BJ (cell line): ENCODE data around the gene RECK. TPM values are rescaled to one million over a fixed set of nuclear protein-coding genes. Genes with fewer than 3 reads are reported as not detected.

ENCODE experiments used
- CTCF ChIA-PET: fragments of 350-600 bp; formaldehyde crosslinking; extraction: SDS; loops from one replicate; lab custom pipeline; 2021; ENCODE audit warnings: antibody characterized with exemption, inconsistent platforms; lab: Yijun Ruan, JAX
- POLR2A ChIA-PET: fragments of 300-600 bp; sonication (Branson Sonifier 250); formaldehyde crosslinking; extraction: SDS; loops from one replicate; lab custom pipeline; 2021; ENCODE audit warnings: antibody characterized with exemption; lab: Charles Lee
- DNase-seq: peaks from one replicate; pipeline ENCODE4 v3.0.0-alpha.2; 2011; ENCODE audit warnings: low read depth
- H3K27me3 ChIP-seq: 2 replicates; pipeline ENCODE4 v1.6.0; 2011; ENCODE audit warnings: low read length; ENCODE audit not compliant: control insufficient read depth, insufficient read depth
- H3K36me3 ChIP-seq: 2 replicates; pipeline ENCODE4 v1.5.1; 2011; ENCODE audit warnings: low read length; ENCODE audit not compliant: control insufficient read depth, insufficient read depth
- H3K4me3 ChIP-seq: 2 replicates; pipeline ENCODE4 v1.5.1; 2011; ENCODE audit warnings: low read depth, mild to moderate bottlenecking, control low read depth, low read length
- polyA plus RNA-seq: library from polyadenylated mRNA; depleted of rRNA; stranded (reverse); fragments of >200 nt; gene quantifications from 2 replicates; pipeline ENCODE4 v1.2.3, GENCODE V29; 2011
- TF ChIP-seq, protein P1 (sequence below): IDR thresholded peaks from 2 replicates; pipeline ENCODE4 v1.5.1; 2011; ENCODE audit warnings: low read depth, mild to moderate bottlenecking, control low read depth, inconsistent platforms, low read length, moderate library complexity; ENCODE audit not compliant: insufficient read depth

RECK gene
- polyA plus RNA-seq, 1 experiment, result 59.8 TPM

DNA sequence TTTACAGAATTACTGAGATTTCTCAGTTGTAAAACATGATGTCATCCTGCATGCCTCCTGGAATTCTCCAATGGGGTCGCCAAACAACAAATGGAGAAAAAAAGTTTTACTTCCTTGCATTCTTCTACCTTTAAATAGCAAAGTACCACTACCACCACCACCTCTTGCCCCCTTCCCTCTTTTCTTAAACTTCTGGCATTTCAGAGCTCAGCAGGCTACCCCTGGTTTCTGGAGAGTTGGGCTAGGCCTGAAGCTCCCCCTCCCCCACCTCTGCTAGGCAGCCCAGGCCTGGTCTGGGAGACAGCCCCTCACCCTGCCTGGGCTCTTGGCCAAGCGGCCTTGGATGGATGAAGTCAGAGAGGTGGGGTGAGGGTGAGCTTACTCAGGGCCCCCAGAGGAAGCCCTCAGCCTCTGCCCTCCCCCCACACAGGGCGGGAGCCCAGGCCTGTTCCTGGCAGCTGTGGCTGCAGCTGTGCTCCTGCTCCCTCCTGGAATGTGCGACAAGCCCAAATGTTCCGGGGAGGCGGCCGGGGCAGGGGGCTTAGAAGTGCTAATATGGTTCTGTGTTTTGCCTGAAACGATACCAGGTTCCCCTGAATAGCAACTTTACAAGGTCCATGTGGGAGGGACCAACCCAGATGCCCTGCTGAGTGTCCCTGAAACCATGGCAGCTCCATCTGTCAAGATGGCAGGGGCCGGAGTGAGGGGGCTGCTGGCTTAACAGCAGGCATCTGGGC is 126.5 kb downstream of the RECK start:
- Histone ChIP-seq H3K4me3 (no peak overlapping the region), H3K36me3 (no peaks in the 10 kb centered on the region; the same call in 1 of the 2 replicates), H3K27me3 (no peaks in the 10 kb centered on the region)
- TF ChIP-seq, protein P1, sequence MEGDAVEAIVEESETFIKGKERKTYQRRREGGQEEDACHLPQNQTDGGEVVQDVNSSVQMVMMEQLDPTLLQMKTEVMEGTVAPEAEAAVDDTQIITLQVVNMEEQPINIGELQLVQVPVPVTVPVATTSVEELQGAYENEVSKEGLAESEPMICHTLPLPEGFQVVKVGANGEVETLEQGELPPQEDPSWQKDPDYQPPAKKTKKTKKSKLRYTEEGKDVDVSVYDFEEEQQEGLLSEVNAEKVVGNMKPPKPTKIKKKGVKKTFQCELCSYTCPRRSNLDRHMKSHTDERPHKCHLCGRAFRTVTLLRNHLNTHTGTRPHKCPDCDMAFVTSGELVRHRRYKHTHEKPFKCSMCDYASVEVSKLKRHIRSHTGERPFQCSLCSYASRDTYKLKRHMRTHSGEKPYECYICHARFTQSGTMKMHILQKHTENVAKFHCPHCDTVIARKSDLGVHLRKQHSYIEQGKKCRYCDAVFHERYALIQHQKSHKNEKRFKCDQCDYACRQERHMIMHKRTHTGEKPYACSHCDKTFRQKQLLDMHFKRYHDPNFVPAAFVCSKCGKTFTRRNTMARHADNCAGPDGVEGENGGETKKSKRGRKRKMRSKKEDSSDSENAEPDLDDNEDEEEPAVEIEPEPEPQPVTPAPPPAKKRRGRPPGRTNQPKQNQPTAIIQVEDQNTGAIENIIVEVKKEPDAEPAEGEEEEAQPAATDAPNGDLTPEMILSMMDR, result no peak
- CTCF ChIA-PET, result interaction anchor here (0.9 to 7.4 kb wide), 9 partner anchors 9 to 228 kb away, joined by 3 to 77 read pairs (median 7); partner anchors contain the start of genes CLTA and GLIPR2
- POLR2A ChIA-PET, result interaction anchor here (0.6 kb wide), 2 partner anchors 12 to 117 kb away, joined by 3 to 4 read pairs; no protein-coding TSS in a partner anchor
- DNase-seq, result no peak

DNA sequence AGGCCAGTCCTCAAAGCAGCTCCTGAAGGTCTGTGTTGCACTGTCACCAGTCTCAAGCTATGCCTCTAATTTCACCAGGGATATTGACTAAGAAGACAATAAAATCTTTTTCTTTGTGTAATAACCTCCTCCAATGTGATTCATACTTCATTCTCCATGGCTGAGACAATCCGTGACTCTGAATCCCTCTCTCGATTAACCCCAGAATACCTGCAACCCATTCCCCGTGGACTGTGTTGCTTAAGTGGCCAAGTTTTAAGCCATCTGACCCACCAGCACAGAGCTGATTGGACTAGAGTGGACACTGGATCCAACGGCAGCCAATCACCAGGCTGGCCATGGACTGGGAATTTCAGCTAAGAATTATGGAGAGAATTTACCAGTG is 127.1 kb downstream of the RECK start:
- no peak for DNase-seq
- Histone ChIP-seq H3K27me3 (no peaks in the 10 kb centered on the region), H3K36me3 (no peaks in the 10 kb centered on the region; the same call in 1 of the 2 replicates), H3K4me3 (no peak overlapping the region)
- POLR2A ChIA-PET, result interaction anchor here (0.6 to 0.8 kb wide), 3 partner anchors 13 to 120 kb away, joined by 3 to 4 read pairs (median 4); no protein-coding TSS in a partner anchor
- TF ChIP-seq, protein P1, result no peak
- CTCF ChIA-PET, result interaction anchor here (0.7 to 7.4 kb wide), 12 partner anchors 9 to 229 kb away, joined by 3 to 77 read pairs (median 6); partner anchors contain the start of genes CLTA and GLIPR2

DNA sequence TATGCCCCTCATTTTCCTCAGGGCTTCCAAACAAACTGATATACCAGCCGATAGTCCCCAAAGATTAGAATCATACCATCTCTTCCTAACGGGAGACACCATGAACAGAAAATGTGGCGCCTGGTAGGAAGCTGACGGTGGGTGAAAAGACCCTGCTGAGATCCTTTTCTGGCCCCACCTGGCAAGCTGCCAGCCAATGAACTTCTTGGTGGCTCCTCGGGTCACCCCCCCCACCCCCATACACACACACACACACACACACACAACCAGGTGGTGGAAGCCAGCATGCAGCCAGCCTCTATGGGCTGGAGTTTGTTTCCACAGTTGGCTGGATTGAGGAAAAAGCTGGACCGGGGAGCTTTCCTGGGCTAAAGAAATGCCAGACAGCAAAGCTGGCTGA is 127.7 kb downstream of the RECK start:
- no peak for DNase-seq
- POLR2A ChIA-PET, result interaction anchor here (0.8 kb wide), 1 partner anchor 121 kb away, joined by 4 read pairs; no protein-coding TSS in a partner anchor
- TF ChIP-seq, protein P1, result no peak
- H3K36me3 ChIP-seq, result no peaks in the 10 kb centered on the region; the same call in 1 of the 2 replicates
- CTCF ChIA-PET, result interaction anchor here (0.6 to 7.4 kb wide), 14 partner anchors 9 to 230 kb away, joined by 3 to 77 read pairs (median 4); partner anchors contain the start of genes CLTA and GLIPR2
- no peaks in the 10 kb centered on the region for H3K27me3 ChIP-seq
- H3K4me3 ChIP-seq, result no peak overlapping the region

DNA sequence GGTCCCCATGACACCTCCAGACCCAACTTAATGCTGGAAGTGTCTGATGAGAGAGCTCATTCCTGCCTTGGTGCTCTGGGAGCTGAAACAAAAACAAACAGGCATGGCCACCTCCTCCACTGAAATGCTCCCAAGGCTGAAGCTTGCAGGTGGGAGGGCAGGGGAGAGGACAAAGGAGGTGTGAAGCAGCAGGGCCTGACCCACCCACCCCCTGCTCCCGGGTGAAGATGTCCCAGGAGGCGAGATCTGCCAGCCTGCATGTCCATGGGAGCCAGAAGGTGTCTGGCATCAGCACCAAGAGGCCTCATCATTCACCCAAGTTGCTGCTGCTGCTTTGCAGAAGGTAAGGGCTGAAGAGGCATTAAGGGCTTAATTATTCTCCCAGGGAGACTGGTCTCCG is 128.3 kb downstream of the RECK start:
- ChIA-PET POLR2A (no interaction called here), CTCF (interaction anchor here (0.6 to 7.4 kb wide), 15 partner anchors 8 to 210 kb away, joined by 3 to 77 read pairs (median 7); partner anchors contain the start of genes CLTA and GLIPR2)
- no peak overlapping the region for H3K4me3 ChIP-seq
- H3K27me3 ChIP-seq, result no peaks in the 10 kb centered on the region
- no peaks in the 10 kb centered on the region; the same call in 1 of the 2 replicates for H3K36me3 ChIP-seq
- DNase-seq, result no peak
- TF ChIP-seq, protein P1, result no peak

DNA sequence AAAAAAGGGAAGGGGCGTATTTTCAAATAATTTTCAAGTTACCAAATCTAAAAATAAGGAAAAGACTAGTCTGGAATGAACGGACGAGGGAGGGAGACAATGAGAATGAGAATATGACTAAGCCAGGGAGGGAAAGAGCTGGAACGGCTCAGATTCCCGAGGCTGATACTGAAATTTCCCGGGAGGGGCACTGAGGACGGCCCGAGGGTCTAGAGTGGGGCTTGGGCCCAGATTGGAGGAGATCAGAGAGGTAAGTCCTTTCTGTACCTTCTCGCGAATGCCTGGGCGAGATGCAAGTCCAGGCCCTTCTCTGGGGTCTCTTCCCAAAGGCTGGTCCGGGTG is 129.1 kb downstream of the RECK start:
- peak overlapping the region; percentile 57 for H3K4me3 ChIP-seq
- CTCF ChIA-PET, result interaction anchor here (0.6 to 7.4 kb wide), 27 partner anchors 9 to 261 kb away, joined by 3 to 77 read pairs (median 4); partner anchors contain the start of genes CLTA and GLIPR2
- no peaks in the 10 kb centered on the region for H3K27me3 ChIP-seq
- H3K36me3 ChIP-seq, result no peaks in the 10 kb centered on the region; the same call in 1 of the 2 replicates
- DNase-seq, result no peak
- POLR2A ChIA-PET, result interaction anchor here (0.6 to 0.7 kb wide), 2 partner anchors 30 to 169 kb away, joined by 3 to 9 read pairs; no protein-coding TSS in a partner anchor
- TF ChIP-seq, protein P1, result no peak
